Nephron progenitor cell (in vitro differentiated cells): ENCODE results near the gene MFSD12.

ENCODE experiments used
- DNase-seq: peaks from one replicate; pipeline ENCODE4 v3.0.0; 2021
- H3K27ac Mint-ChIP-seq: 2 replicates; pipeline ENCODE4 v1.8.0; 2021; ENCODE audit warnings: mild to moderate bottlenecking, moderate library complexity, mixed read lengths
- H3K27me3 Mint-ChIP-seq: 2 replicates; pipeline ENCODE4 v1.8.0; 2021; ENCODE audit warnings: mild to moderate bottlenecking, low read depth, mixed read lengths; ENCODE audit not compliant: poor library complexity
- H3K36me3 Mint-ChIP-seq: 2 replicates; pipeline ENCODE4 v1.8.0; 2021; ENCODE audit warnings: low read depth, mixed read lengths
- H3K4me1 Mint-ChIP-seq: 2 replicates; pipeline ENCODE4 v1.8.0; 2021; ENCODE audit warnings: mixed read lengths
- H3K4me3 Mint-ChIP-seq: 2 replicates; pipeline ENCODE4 v1.8.0; 2021; ENCODE audit warnings: mild to moderate bottlenecking, moderate library complexity, mixed read lengths
- H3K9me3 Mint-ChIP-seq: 2 replicates; pipeline ENCODE4 v1.8.0; 2021; ENCODE audit warnings: mild to moderate bottlenecking, moderate library complexity, mixed read lengths
- TF ChIP-seq, protein P1 (sequence below): fragments of 200-600 bp; sonication (generic); IDR thresholded peaks from 2 replicates; pipeline ENCODE4 v1.5.0; 2021; ENCODE audit warnings: antibody characterized with exemption

The MFSD12 gene

DNA sequence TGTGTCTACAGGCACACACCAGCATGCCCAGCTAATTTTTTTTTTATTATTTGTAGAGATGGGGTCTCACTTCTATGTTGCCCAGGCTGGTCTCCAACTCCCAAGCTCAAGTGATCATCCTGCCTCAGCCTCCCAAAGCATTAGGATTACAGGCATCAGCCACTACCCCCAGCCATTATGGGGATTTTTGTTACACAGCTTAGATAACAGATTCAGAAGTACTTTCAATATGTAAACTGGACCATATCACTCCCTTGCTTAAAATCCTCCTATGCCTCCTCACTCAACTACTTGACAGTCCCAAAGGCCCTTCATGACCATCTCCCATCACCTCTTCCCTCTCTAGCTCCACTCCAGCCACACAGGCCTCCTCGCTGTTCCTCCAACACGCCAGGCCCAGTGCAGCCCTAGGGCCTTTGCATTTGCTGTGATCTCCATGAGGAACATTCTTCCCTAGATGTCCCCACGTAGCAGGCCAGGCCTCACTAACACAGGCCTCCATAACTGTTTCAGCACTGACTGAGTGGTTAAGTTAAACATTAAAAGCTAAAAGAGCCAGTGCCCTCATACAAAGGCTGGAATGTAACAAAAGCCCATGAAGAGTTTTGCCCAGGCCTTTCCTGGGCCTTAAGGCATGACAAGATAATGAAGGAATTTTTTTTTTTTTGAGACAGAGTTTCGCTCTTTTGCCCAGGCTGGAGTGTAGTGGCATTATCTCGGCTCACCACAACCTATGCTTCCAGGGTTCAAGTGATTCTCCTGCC lies 59.4 kb downstream of the MFSD12 start:
- Mint-ChIP-seq H3K27ac (no peak overlapping the region), H3K4me1 (peaks cover 16% of the 10 kb centered on the region), H3K9me3 (no peaks in the 10 kb centered on the region), H3K36me3 (peaks cover 31% of the 10 kb centered on the region), H3K27me3 (peaks cover 11% of the 10 kb centered on the region), H3K4me3 (peak overlapping the region; percentile 21)
- TF ChIP-seq, protein P1, sequence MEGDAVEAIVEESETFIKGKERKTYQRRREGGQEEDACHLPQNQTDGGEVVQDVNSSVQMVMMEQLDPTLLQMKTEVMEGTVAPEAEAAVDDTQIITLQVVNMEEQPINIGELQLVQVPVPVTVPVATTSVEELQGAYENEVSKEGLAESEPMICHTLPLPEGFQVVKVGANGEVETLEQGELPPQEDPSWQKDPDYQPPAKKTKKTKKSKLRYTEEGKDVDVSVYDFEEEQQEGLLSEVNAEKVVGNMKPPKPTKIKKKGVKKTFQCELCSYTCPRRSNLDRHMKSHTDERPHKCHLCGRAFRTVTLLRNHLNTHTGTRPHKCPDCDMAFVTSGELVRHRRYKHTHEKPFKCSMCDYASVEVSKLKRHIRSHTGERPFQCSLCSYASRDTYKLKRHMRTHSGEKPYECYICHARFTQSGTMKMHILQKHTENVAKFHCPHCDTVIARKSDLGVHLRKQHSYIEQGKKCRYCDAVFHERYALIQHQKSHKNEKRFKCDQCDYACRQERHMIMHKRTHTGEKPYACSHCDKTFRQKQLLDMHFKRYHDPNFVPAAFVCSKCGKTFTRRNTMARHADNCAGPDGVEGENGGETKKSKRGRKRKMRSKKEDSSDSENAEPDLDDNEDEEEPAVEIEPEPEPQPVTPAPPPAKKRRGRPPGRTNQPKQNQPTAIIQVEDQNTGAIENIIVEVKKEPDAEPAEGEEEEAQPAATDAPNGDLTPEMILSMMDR, result no peak
- DNase-seq, result no peak

DNA sequence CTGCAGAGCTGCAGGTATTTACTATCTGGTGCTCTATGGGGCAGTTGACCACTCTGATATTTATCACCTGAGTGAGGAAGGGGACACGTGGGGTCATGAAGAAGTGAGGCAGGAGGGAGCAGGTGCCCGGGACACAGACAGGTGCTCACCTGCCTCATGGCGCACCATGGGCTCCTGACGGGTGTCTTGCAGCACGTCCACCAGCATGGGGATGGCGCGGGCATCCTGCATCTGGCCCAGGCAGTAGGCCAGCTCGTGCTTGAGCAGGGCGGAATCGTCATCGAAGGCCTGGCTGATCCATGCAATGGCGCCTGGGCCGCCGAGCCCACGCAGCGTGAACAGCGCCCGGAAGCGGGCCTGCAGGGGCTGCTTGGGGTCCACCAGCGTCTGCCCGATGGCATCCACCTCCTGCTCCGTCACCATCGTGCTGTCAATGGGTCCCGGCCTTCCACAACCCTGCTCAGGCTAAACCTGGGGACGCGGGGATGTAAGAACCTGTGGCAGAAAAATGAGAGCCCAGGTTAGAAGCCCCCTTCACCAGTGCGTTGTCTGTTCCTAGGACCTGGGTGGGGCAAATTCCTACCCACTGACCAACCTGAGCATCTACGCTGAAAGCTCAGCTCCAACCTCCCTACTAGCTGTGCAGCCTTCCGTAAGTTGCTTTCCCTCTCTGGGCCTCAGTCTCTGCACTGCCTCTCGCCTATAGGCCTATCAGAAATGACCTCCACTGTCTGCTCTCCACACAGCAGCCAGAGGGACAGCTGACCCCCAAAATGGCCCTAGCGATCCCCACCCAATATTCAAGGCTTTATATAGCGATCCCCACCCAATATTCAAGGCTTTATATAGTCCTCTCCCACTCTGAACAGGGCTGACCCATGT lies 60.8 kb downstream of the MFSD12 start:
- H3K9me3 Mint-ChIP-seq, result no peaks in the 10 kb centered on the region
- H3K4me3 Mint-ChIP-seq, result no peak overlapping the region
- TF ChIP-seq, protein P1, result no peak
- H3K4me1 Mint-ChIP-seq, result peaks cover 16% of the 10 kb centered on the region
- no peak for DNase-seq
- peaks cover 11% of the 10 kb centered on the region for H3K27me3 Mint-ChIP-seq
- peaks cover 31% of the 10 kb centered on the region for H3K36me3 Mint-ChIP-seq
- no peak overlapping the region for H3K27ac Mint-ChIP-seq

DNA sequence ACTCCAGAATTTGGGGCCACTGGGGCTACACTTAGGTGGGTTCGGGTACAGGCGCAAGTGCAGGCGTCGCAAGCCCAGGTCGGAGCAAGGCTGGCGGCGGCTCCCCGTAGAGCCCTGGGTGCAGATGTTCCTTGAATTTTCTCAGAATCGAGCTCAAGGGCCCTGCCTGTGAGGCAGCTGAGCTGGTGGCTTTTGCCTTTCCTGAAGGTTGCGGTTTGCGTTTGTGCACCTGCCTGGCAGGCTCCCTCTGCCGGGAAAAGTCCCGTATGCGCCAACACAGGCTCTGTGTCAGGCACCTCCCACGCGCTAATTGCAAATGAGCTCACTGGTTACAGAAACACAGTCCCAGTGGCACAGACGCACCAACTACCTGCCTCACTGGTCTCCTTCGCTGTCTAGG lies 62.8 kb downstream of the MFSD12 start:
- TF ChIP-seq, protein P1, result no peak
- Mint-ChIP-seq H3K9me3 (no peaks in the 10 kb centered on the region), H3K27ac (peak overlapping the region; percentile 51), H3K4me3 (no peak overlapping the region), H3K4me1 (peaks cover 6% of the 10 kb centered on the region), H3K36me3 (peaks cover 31% of the 10 kb centered on the region), H3K27me3 (peaks cover 11% of the 10 kb centered on the region)
- no peak for DNase-seq
